Measurements from ENCODE around the gene KLHL18.

DNA sequence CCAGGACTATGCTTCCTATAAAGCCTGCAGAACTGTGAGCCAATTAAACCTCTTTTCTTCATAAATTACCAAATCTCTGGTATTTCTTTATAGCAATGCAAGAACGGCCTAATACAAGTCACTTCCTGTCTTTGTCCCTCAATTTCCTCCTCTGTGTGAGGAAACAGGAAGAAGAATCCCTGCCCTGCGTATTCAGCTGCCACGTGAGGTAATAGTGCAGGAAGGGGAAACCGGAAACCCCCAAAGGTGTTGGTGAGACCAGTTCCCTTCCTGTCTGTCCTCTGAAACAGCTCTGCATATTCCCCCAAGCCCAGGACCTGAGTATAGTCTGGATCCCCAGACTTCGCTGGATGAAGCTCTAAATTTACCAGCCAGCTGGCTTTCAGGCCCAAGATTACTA, 80.0 kb downstream of the KLHL18 start:
- TF ChIP-seq POLR2AphosphoS5 (IDR thresholded peaks at IDR 0.05; ENCODE audit: low read depth, low read length) (no peak), FOXP2 (optimal IDR thresholded peaks at IDR 0.05; ENCODE audit: borderline replicate concordance, extremely low read depth, extremely low read length, insufficient read depth) (no peak), SIN3A (IDR thresholded peaks at IDR 0.05; ENCODE audit: borderline replicate concordance, insufficient read depth, low read length) (no peak)
- TF ChIP-seq, protein P1, sequence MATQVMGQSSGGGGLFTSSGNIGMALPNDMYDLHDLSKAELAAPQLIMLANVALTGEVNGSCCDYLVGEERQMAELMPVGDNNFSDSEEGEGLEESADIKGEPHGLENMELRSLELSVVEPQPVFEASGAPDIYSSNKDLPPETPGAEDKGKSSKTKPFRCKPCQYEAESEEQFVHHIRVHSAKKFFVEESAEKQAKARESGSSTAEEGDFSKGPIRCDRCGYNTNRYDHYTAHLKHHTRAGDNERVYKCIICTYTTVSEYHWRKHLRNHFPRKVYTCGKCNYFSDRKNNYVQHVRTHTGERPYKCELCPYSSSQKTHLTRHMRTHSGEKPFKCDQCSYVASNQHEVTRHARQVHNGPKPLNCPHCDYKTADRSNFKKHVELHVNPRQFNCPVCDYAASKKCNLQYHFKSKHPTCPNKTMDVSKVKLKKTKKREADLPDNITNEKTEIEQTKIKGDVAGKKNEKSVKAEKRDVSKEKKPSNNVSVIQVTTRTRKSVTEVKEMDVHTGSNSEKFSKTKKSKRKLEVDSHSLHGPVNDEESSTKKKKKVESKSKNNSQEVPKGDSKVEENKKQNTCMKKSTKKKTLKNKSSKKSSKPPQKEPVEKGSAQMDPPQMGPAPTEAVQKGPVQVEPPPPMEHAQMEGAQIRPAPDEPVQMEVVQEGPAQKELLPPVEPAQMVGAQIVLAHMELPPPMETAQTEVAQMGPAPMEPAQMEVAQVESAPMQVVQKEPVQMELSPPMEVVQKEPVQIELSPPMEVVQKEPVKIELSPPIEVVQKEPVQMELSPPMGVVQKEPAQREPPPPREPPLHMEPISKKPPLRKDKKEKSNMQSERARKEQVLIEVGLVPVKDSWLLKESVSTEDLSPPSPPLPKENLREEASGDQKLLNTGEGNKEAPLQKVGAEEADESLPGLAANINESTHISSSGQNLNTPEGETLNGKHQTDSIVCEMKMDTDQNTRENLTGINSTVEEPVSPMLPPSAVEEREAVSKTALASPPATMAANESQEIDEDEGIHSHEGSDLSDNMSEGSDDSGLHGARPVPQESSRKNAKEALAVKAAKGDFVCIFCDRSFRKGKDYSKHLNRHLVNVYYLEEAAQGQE (IDR thresholded peaks at IDR 0.05; ENCODE audit: insufficient read depth in 1 of 2, low read depth in 2 of 2, low read length in 2 of 2), result no peak

All from PFSK-1 (cell line).